Measurements from ENCODE around the gene CDH6. TPM values are rescaled to one million over a fixed set of nuclear protein-coding genes. Genes with fewer than 3 reads are reported as not detected.

Gene CDH6
- total and polyA plus RNA-seq, 2 experiments from 2014 or later, result 0.60 to 1.1 TPM

GRCh38 chr5:31156631-31157160, 36.8 kb upstream of the CDH6 start:
- H3K4me3 Mint-ChIP-seq, result no peak overlapping the region

More at GRCh38 chr5:31156631-31157160, 36.8 kb upstream of the CDH6 start:
- H3K36me3 ChIP-seq (ENCODE audit: insufficient read depth), result no peaks in the 10 kb centered on the region
- no peak overlapping the region for H2AFZ ChIP-seq
- no peaks in the 10 kb centered on the region for H4K20me1 ChIP-seq (replicated peaks; ENCODE audit: insufficient read depth)
- H3K4me1 Mint-ChIP-seq, result peaks cover 42% of the 10 kb centered on the region
- H3K79me2 ChIP-seq (replicated peaks; ENCODE audit: insufficient read depth), result no peaks in the 10 kb centered on the region
- peaks cover 23% of the 10 kb centered on the region for H3K4me1 ChIP-seq (ENCODE audit: insufficient read depth)
- no peaks in the 10 kb centered on the region for H3F3A ChIP-seq (replicated peaks; ENCODE audit: low read depth)
- H3K4me3 ChIP-seq, result no peak overlapping the region
- no peaks in the 10 kb centered on the region for H3K36me3 Mint-ChIP-seq (ENCODE audit: low read depth)
- no peaks in the 10 kb centered on the region for H3K9me3 Mint-ChIP-seq
- no peaks in the 10 kb centered on the region for H3K27me3 ChIP-seq (ENCODE audit: insufficient read depth)
- no peak overlapping the region for H3K4me2 ChIP-seq
- DNase-seq (ENCODE audit: low spot score), result no peak
- H3K9me2 ChIP-seq (ENCODE audit: insufficient read depth), result peaks cover 6% of the 10 kb centered on the region
- H3K27me3 Mint-ChIP-seq (ENCODE audit: insufficient read depth, low read depth, poor library complexity), result no peaks in the 10 kb centered on the region
- H3K27ac ChIP-seq (ENCODE audit: low read depth), result no peak overlapping the region
- TF ChIP-seq JUNB (IDR thresholded peaks at IDR 0.05; ENCODE audit: unreplicated experiment), result no peak
- no peak for TF ChIP-seq CTCF (conservative IDR thresholded peaks at IDR 0.05; ENCODE audit: low read depth in 2 of 2)
- TF ChIP-seq STAT1 (IDR thresholded peaks at IDR 0.05; ENCODE audit: unreplicated experiment), result no peak
- TF ChIP-seq ETS1 (IDR thresholded peaks at IDR 0.05), result no peak
- TF ChIP-seq EZH2 (IDR thresholded peaks at IDR 0.05; ENCODE audit: low read depth, unreplicated experiment), result no peak
- TF ChIP-seq NANOG (IDR thresholded peaks at IDR 0.05; ENCODE audit: borderline replicate concordance), result no peak
- no peak for TF ChIP-seq REST (IDR thresholded peaks at IDR 0.05; ENCODE audit: unreplicated experiment)
- TF ChIP-seq POLR2AphosphoS5 (IDR thresholded peaks at IDR 0.05; ENCODE audit: low read depth), result no peak
- no peak overlapping the region for H3K27ac Mint-ChIP-seq
- no peak for ATAC-seq
